ENCODE data around the gene CCDC28B. TPM values are rescaled to one million over a fixed set of nuclear protein-coding genes. Genes with fewer than 3 reads are reported as not detected.

Gene CCDC28B
- total RNA-seq, 1 donor from 2014 or later = 21.6 TPM

Other genes with a start within 250 kb of the CCDC28B start
- 80.5 and 84.5 TPM in 2 replicates for gene KHDRBS1, start 186.7 kb upstream of the CCDC28B start, total RNA-seq
- gene TMEM39B, start 127.7 kb upstream of the CCDC28B start, total RNA-seq = 12.1 and 14.4 TPM in 2 replicates
- gene KPNA6, start 92.5 kb upstream of the CCDC28B start, total RNA-seq = 37.0 and 45.2 TPM in 2 replicates
- 80.0 and 100 TPM in 2 replicates for gene TXLNA, start 20.9 kb upstream of the CCDC28B start, total RNA-seq
- gene IQCC, start 5.1 kb downstream of the CCDC28B start, total RNA-seq = 1.2 and 2.4 TPM in 2 replicates
- not detected in 2 replicates for gene DCDC2B, start 8.5 kb downstream of the CCDC28B start, total RNA-seq
- gene TMEM234, start 21.8 kb downstream of the CCDC28B start, total RNA-seq = 12.8 and 14.2 TPM in 2 replicates
- gene EIF3I, start 21.8 kb downstream of the CCDC28B start, total RNA-seq = 361 and 372 TPM in 2 replicates
- gene FAM167B, start 46.6 kb downstream of the CCDC28B start, total RNA-seq = 1.6 and 5.5 TPM in 2 replicates
- 0.11 and 0.26 TPM in 2 replicates for gene LCK, start 50.7 kb downstream of the CCDC28B start, total RNA-seq
- gene HDAC1, start 91.5 kb downstream of the CCDC28B start, total RNA-seq = 108 and 140 TPM in 2 replicates
- gene MARCKSL1, start 135.6 kb downstream of the CCDC28B start, total RNA-seq = 104 and 105 TPM in 2 replicates
- 0.53 and 0.60 TPM in 2 replicates for gene FAM229A, start 161.9 kb downstream of the CCDC28B start, total RNA-seq
- gene TSSK3, start 161.9 kb downstream of the CCDC28B start, total RNA-seq = 0.20 TPM in 1 of 2 replicates, not detected in the other
- gene BSDC1, start 193.8 kb downstream of the CCDC28B start, total RNA-seq = 41.3 and 82.1 TPM in 2 replicates